Esophagus squamous epithelium (tissue), 5 donors: ENCODE measurements around the gene PDZD8. TPM values are rescaled to one million over a fixed set of nuclear protein-coding genes. Genes with fewer than 3 reads are reported as not detected.

Experiments
- DNase-seq: peaks from one replicate; lab custom pipeline; 2025; lab: John Stamatoyannopoulos, UW
- H3K27ac ChIP-seq, 4 donors: fragments of 200-600 bp; sonication (generic); one replicate each; pipeline ENCODE4 v1.5.1; 2016 to 2019; ENCODE audit warnings: mild to moderate bottlenecking in 1 of 4
- H3K27me3 ChIP-seq, 4 donors: fragments of 200-600 bp; sonication (generic); 1 replicate in 3 of 4; 2 replicates in 1 of 4; pipeline versions ENCODE4 v1.5.1 to v1.6.0; 2017 to 2021; ENCODE audit warnings: antibody characterized with exemption in 1 of 4
- H3K36me3 ChIP-seq, 3 donors: fragments of 200-600 bp; sonication (generic); one replicate each; pipeline ENCODE4 v1.5.1; 2016 to 2019
- H3K4me1 ChIP-seq, 3 donors: fragments of 200-600 bp; sonication (generic); one replicate each; pipeline ENCODE4 v1.5.1; 2017 to 2019
- H3K4me3 ChIP-seq, 4 donors: fragments of 200-600 bp; sonication (generic); 1 replicate in 3 of 4; 2 replicates in 1 of 4; pipeline ENCODE4 v1.5.1; 2016 to 2019; ENCODE audit warnings: mild to moderate bottlenecking in 2 of 4, moderate library complexity in 1 of 4
- H3K9me3 ChIP-seq, 3 donors: fragments of 200-600 bp; sonication (generic); one replicate each; pipeline ENCODE4 v1.5.1; 2016 to 2019
- CTCF ChIP-seq, 6 experiments: fragments of 450-650 bp in 4 of 6; fragments of 200-600 bp in 2 of 6; sonication (generic) in 2 of 6; IDR thresholded peaks; one replicate each; pipeline ENCODE4 v1.5.1; 2016 to 2019; ENCODE audit warnings: antibody characterized with exemption in 6 of 6, mild to moderate bottlenecking in 4 of 6, moderate library complexity in 4 of 6
- POLR2A ChIP-seq, 4 donors: fragments of 450-650 bp; IDR thresholded peaks; one replicate each; pipeline ENCODE4 v1.6.1; 2017; ENCODE audit warnings: antibody characterized with exemption in 4 of 4, mild to moderate bottlenecking in 4 of 4, moderate library complexity in 3 of 4
- WGBS, 2 donors: methylation state at CpG; one replicate each; pipeline ENCODE4 v1.1.5; 2018; 5-methylcytosine and 5-hydroxymethylcytosine counted together
- intact Hi-C: fragments of 100-400 bp; cut with DNase I; formaldehyde crosslinking; loops from one replicate; pipeline ENCODE4 v1.15.0; 2022
- total RNA-seq, 4 donors: library from RNA; depleted of rRNA; stranded (reverse); fragments of >200 nt; gene quantifications; one replicate each; pipeline ENCODE4 v1.1.0, GENCODE V29; 2016
- donor health status: DM: yes; HTN: yes; CAD: no.

Gene PDZD8
- total RNA-seq, 4 donors from 2014 or later, result 28.1 to 39.2 (median 32.9) TPM

GRCh38 chr10:117261501-117261900 lies 113.7 kb downstream of the PDZD8 start:
- WGBS, 2 donors, result 72 to 78% methylated on average over 1 to 2 of the region's 3 CpGs
- no peak overlapping the region for H3K4me3 ChIP-seq
- intact Hi-C loops, result no loop called here
- DNase-seq, result no peak
- TF ChIP-seq POLR2A (IDR thresholded peaks at IDR 0.05) (no peak), CTCF (IDR thresholded peaks at IDR 0.05) (no peak)
- no peaks in the 10 kb centered on the region for H3K9me3 ChIP-seq
- H3K27me3 ChIP-seq, result peaks cover 0 to 59% (median 0%) of the 10 kb centered on the region in 4 donors
- no peaks in the 10 kb centered on the region for H3K4me1 ChIP-seq
- H3K36me3 ChIP-seq, result no peaks in the 10 kb centered on the region
- no peak overlapping the region for H3K27ac ChIP-seq

GRCh38 chr10:117260084-117260483 lies 115.2 kb downstream of the PDZD8 start:
- Histone ChIP-seq H3K4me1 (no peaks in the 10 kb centered on the region), H3K36me3 (no peaks in the 10 kb centered on the region), H3K27ac (no peak overlapping the region), H3K4me3 (no peak overlapping the region), H3K27me3 (peaks cover 0 to 65% (median 0%) of the 10 kb centered on the region in 4 donors), H3K9me3 (no peaks in the 10 kb centered on the region)
- 40 to 50% methylated on average over 4 of the region's 4 CpGs for WGBS, 2 donors
- intact Hi-C loops, result no loop called here
- TF ChIP-seq CTCF (IDR thresholded peaks at IDR 0.05) (no peak), POLR2A (IDR thresholded peaks at IDR 0.05) (no peak)
- DNase-seq, result no peak

GRCh38 chr10:117259279-117259678 lies 116.0 kb downstream of the PDZD8 start:
- H3K27ac ChIP-seq, result no peak overlapping the region
- peaks cover 0 to 71% (median 0%) of the 10 kb centered on the region in 4 donors for H3K27me3 ChIP-seq
- intact Hi-C loops, result no loop called here
- TF ChIP-seq CTCF (IDR thresholded peaks at IDR 0.05) (no peak), POLR2A (IDR thresholded peaks at IDR 0.05) (no peak)
- WGBS, 2 donors, result 40 to 51% methylated on average over 3 of the region's 3 CpGs
- no peaks in the 10 kb centered on the region for H3K36me3 ChIP-seq
- DNase-seq, result no peak
- no peak overlapping the region for H3K4me3 ChIP-seq
- no peaks in the 10 kb centered on the region for H3K4me1 ChIP-seq
- no peaks in the 10 kb centered on the region for H3K9me3 ChIP-seq

GRCh38 chr10:117257721-117258120 lies 117.5 kb downstream of the PDZD8 start:
- no peaks in the 10 kb centered on the region for H3K4me1 ChIP-seq
- no peak overlapping the region for H3K27ac ChIP-seq
- no peaks in the 10 kb centered on the region for H3K9me3 ChIP-seq
- TF ChIP-seq CTCF (IDR thresholded peaks at IDR 0.05), result no peak
- no peak for TF ChIP-seq POLR2A (IDR thresholded peaks at IDR 0.05)
- no peaks in the 10 kb centered on the region for H3K36me3 ChIP-seq
- no peak overlapping the region for H3K4me3 ChIP-seq
- peaks cover 0 to 61% (median 0%) of the 10 kb centered on the region in 4 donors for H3K27me3 ChIP-seq
- no peak for DNase-seq
- intact Hi-C loops, result no loop called here
- WGBS, 2 donors, result 67 to 77% methylated on average over 3 of the region's 3 CpGs

DNA sequence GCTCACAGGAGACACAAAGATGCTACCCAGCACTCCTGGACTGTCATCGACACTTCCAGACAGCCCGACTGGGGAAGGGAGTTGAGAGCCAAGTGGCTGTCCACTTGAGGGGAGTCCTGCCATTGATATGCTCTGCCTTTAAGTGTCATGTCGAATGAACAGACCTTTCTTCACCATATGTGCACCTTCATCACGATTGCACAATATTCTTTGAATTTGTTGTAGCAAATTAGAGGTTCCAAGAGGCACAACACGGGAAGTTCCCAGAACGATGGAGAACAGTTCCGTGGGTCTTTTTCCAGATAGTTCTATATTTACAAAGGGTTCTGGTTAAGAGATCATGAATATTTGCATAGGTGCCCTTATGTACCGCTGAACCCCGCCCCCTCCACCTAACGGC lies 118.3 kb downstream of the PDZD8 start:
- H3K27me3 ChIP-seq, result peaks cover 0 to 56% (median 0%) of the 10 kb centered on the region in 4 donors
- H3K27ac ChIP-seq, result no peak overlapping the region
- no peaks in the 10 kb centered on the region for H3K9me3 ChIP-seq
- H3K4me3 ChIP-seq, result no peak overlapping the region
- no peaks in the 10 kb centered on the region for H3K36me3 ChIP-seq
- no peak for TF ChIP-seq CTCF (IDR thresholded peaks at IDR 0.05)
- DNase-seq, result no peak
- intact Hi-C loops, result no loop called here
- 69 to 76% methylated on average over 8 to 9 of the region's 10 CpGs for WGBS, 2 donors
- no peaks in the 10 kb centered on the region for H3K4me1 ChIP-seq
